A204.1 (cell line): Measurements from ENCODE around the gene RUSC2.
"Not testable (repeated sequence)": the region's sequence is repeated elsewhere in the genome, so short reads cannot be mapped to it uniquely, and the experiment has no call there.

Source experiments
- FAIRE-seq: peaks from 2 replicates; lab custom pipeline; 2012; peaks lifted over from hg19 to GRCh38; lab: Jason Lieb, UNC

Gene RUSC2

GRCh38 chr9:35522187-35522586, 32.3 kb downstream of the RUSC2 start:
- FAIRE-seq: no peak

- no peak for FAIRE-seq
Measured at GRCh38 chr9:35522700-35523099, 32.8 kb downstream of the RUSC2 start.

- not testable (repeated sequence) for FAIRE-seq
Measured at GRCh38 chr9:35523556-35523955, 33.6 kb downstream of the RUSC2 start.

GRCh38 chr9:35526087-35526801, 36.3 kb downstream of the RUSC2 start:
- no peak for FAIRE-seq

GRCh38 chr9:35529161-35529823, 39.4 kb downstream of the RUSC2 start:
- FAIRE-seq: no peak

- FAIRE-seq: no peak
Measured at GRCh38 chr9:35533398-35533797, 43.5 kb downstream of the RUSC2 start.

GRCh38 chr9:35534921-35535320, 45.0 kb downstream of the RUSC2 start:
- not testable (repeated sequence) for FAIRE-seq

- FAIRE-seq: no peak
Measured at GRCh38 chr9:35537913-35538312, 48.0 kb downstream of the RUSC2 start.

- no peak for FAIRE-seq
Measured at GRCh38 chr9:35538361-35539234, 48.7 kb downstream of the RUSC2 start.
